T-cell (primary cell): Measurements from ENCODE around the gene MIXL1. TPM values are rescaled to one million over a fixed set of nuclear protein-coding genes. Genes with fewer than 3 reads are reported as not detected.
A peak's percentile ranks its signal among the peaks of the same experiment; 100 is the strongest.

Experiments
- ATAC-seq, 4 experiments: fragments of 200-7000 bp in 3 of 4; fragments of 150-1000 bp in 1 of 4; cut with Tn5 transposase; replicated peaks in 1 of 4; 1 replicate in 3 of 4; 2 replicates in 1 of 4; pipeline ENCODE4 v1.10.0; 2021; ENCODE audit warnings: moderate library complexity in 3 of 4, mild to moderate bottlenecking in 2 of 4, moderate number of reproducible peaks in 1 of 4
- CTCF ChIA-PET, 2 donors: fragments of 300-600 bp; sonication (Branson Sonifier 250); formaldehyde crosslinking; loops; one replicate each; lab custom pipeline; 2022; ENCODE audit warnings: antibody characterized with exemption in 2 of 2; lab: Charles Lee
- POLR2A ChIA-PET, 2 donors: fragments of 300-600 bp; sonication (Branson Sonifier 250); formaldehyde crosslinking; loops; one replicate each; lab custom pipeline; 2022; ENCODE audit warnings: antibody characterized with exemption in 2 of 2; lab: Charles Lee
- DNase-seq, 35 experiments: peaks; one replicate each; pipeline versions ENCODE4 v3.0.0 to v3.0.0-alpha.2; 2013 to 2023
- H3K27ac ChIP-seq: one replicate; pipeline ENCODE4 v1.5.1; 2013; ENCODE audit warnings: low read length
- H3K27me3 ChIP-seq, 2 experiments: replicated peaks in 1 of 2; 1 replicate in 1 of 2; 2 replicates in 1 of 2; pipeline versions ENCODE4 v1.6.1 to v1.7.0; 2013; ENCODE audit warnings: low read length in 1 of 2, mixed read lengths in 1 of 2; ENCODE audit not compliant: control insufficient read depth in 2 of 2, insufficient read depth in 2 of 2; ENCODE audit errors: extremely low read depth in 1 of 2
- H3K36me3 ChIP-seq, 2 donors: 1 replicate in 1 of 2; 2 replicates in 1 of 2; pipeline versions ENCODE4 v1.6.1 to v1.7.0; 2013; ENCODE audit warnings: low read length in 1 of 2; ENCODE audit not compliant: control insufficient read depth in 2 of 2, insufficient read depth in 1 of 2; ENCODE audit errors: extremely low read depth in 1 of 2
- H3K4me1 ChIP-seq, 2 experiments: 1 replicate in 1 of 2; 2 replicates in 1 of 2; pipeline versions ENCODE4 v1.6.1 to v1.7.0; 2013; ENCODE audit warnings: low read length in 2 of 2, mixed read lengths in 1 of 2; ENCODE audit not compliant: insufficient read depth in 2 of 2, control insufficient read depth in 1 of 2; ENCODE audit errors: extremely low read depth in 1 of 2
- H3K4me3 ChIP-seq, 2 donors: 1 replicate in 1 of 2; 2 replicates in 1 of 2; pipeline versions ENCODE4 v1.5.1 to v1.7.0; 2013; ENCODE audit warnings: mild to moderate bottlenecking in 2 of 2, low read length in 1 of 2, moderate library complexity in 1 of 2; ENCODE audit not compliant: control insufficient read depth in 1 of 2; ENCODE audit errors: extremely low read depth in 1 of 2
- H3K9me3 ChIP-seq: 2 replicates; pipeline ENCODE4 v1.7.0; 2013
- H3K27ac Mint-ChIP-seq, 2 donors: one replicate each; pipeline ENCODE4 v1.8.0; 2020 to 2021; ENCODE audit warnings: mild to moderate bottlenecking in 2 of 2, mixed read lengths in 2 of 2
- H3K27me3 Mint-ChIP-seq, 2 donors: one replicate each; pipeline ENCODE4 v1.8.0; 2021 to 2022; ENCODE audit warnings: mixed read lengths in 2 of 2
- H3K36me3 Mint-ChIP-seq: one replicate; pipeline ENCODE4 v1.8.0; 2021; ENCODE audit warnings: mixed read lengths
- H3K4me1 Mint-ChIP-seq, 3 donors: one replicate each; pipeline ENCODE4 v1.8.0; 2020 to 2022; ENCODE audit warnings: mixed read lengths in 3 of 3, mild to moderate bottlenecking in 1 of 3
- H3K4me3 Mint-ChIP-seq, 3 donors: one replicate each; pipeline ENCODE4 v1.8.0; 2020 to 2022; ENCODE audit warnings: mild to moderate bottlenecking in 3 of 3, mixed read lengths in 3 of 3, moderate library complexity in 3 of 3
- H3K9me3 Mint-ChIP-seq, 3 donors: one replicate each; pipeline ENCODE4 v1.8.0; 2020 to 2022; ENCODE audit warnings: mixed read lengths in 3 of 3
- WGBS: methylation state at CpG from one replicate; pipeline ENCODE4 v1.1.5; 2013; ENCODE audit warnings: missing lambda C conversion rate; ENCODE audit not compliant: insufficient coverage; 5-methylcytosine and 5-hydroxymethylcytosine counted together
- total RNA-seq, 35 experiments: library from RNA in 6 of 35; stranded (reverse) in 6 of 35; fragments of 120-200 nt in 1 of 35; gene quantifications; one replicate each; pipeline versions ENCODE4 v1.2.1 to v1.2.4 and lab custom pipeline; 2013 to 2026

Gene MIXL1
- total RNA-seq, 5 donors from 2014 or later (not counting 1 experiment from before 2014, with no cell fraction given) = 0.63 TPM; not detected in 4

DNA sequence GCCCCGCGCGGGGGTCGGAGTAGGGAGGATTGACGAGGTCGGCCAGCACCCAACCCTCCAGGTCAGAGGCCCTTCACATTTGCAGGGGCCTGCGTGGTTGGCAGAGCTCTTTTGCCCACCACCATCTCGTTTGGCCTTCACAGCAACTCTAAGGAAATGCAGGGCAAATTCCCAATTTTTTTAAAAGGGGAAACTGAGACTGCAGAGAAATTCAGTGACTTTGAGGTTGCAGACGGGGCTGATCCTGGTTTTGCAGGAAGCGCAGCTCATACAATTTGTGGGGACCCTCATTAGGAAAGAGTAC is 36.5 kb upstream of the MIXL1 start:
- peaks cover 32 to 41% (median 34%) of the 10 kb centered on the region in 3 donors for H3K4me1 Mint-ChIP-seq
- POLR2A ChIA-PET = interaction anchor here in 1 of 2 donors (0.5 kb wide), 1 partner anchor 10 kb away, joined by 3 read pairs; no protein-coding TSS in a partner anchor
- 6% methylated on average over 7 of the region's 10 CpGs for WGBS
- Histone ChIP-seq H3K27me3 (no peaks in the 10 kb centered on the region), H3K9me3 (no peaks in the 10 kb centered on the region), H3K27ac (peak overlapping the region; percentile 88), H3K36me3 (peaks cover 0 to 1% of the 10 kb centered on the region in 2 donors), H3K4me1 (peaks cover 13 to 31% of the 10 kb centered on the region in 2 experiments), H3K4me3 (peak overlapping the region; percentile 79 to 93)
- DNase-seq (no peak), ATAC-seq (no peak)
- peak overlapping the region; percentile 87 to 88 for H3K27ac Mint-ChIP-seq
- CTCF ChIA-PET = no interaction called here
- H3K36me3 Mint-ChIP-seq = peaks cover 7% of the 10 kb centered on the region
- H3K27me3 Mint-ChIP-seq = no peaks in the 10 kb centered on the region
- H3K4me3 Mint-ChIP-seq = peak overlapping the region; percentile 87 to 94 (median 92)
- H3K9me3 Mint-ChIP-seq = no peaks in the 10 kb centered on the region

DNA sequence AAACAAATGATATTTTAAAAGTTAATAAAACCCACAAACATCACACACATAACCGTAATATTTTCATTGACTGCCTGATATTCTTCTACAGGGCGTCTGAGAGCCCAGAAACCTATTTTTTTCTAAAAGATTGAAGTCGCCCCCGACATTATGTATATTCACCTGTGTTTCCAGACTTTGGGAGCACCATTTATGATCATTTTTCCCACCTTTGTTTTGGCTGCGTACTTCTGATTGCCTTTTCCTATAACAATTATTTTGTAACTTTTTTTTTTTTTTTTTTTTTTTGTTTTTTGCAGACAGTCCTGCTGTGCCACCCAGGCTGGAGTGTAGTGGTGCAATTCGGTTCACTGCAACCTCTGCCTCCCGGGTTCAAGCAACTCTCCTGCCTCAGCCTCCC is 36.1 kb upstream of the MIXL1 start:
- no peaks in the 10 kb centered on the region for H3K9me3 ChIP-seq
- peak overlapping the region; percentile 88 for H3K27ac ChIP-seq
- peaks cover 13 to 27% of the 10 kb centered on the region in 2 experiments for H3K4me1 ChIP-seq
- peak overlapping the region in 1 of 2 donors; percentile 93 for H3K4me3 ChIP-seq
- no peak for ATAC-seq
- ChIA-PET POLR2A (no interaction called here), CTCF (no interaction called here)
- no peaks in the 10 kb centered on the region for H3K27me3 Mint-ChIP-seq
- H3K4me3 Mint-ChIP-seq = peak overlapping the region; percentile 87 to 94 (median 92)
- DNase-seq = no peak
- no peaks in the 10 kb centered on the region for H3K36me3 ChIP-seq
- H3K9me3 Mint-ChIP-seq = no peaks in the 10 kb centered on the region
- WGBS = 91% methylated on average over 6 of the region's 7 CpGs
- peaks cover 7% of the 10 kb centered on the region for H3K36me3 Mint-ChIP-seq
- H3K4me1 Mint-ChIP-seq = peaks cover 28 to 37% (median 30%) of the 10 kb centered on the region in 3 donors
- no peaks in the 10 kb centered on the region for H3K27me3 ChIP-seq
- peak overlapping the region in 1 of 2 donors; percentile 87 for H3K27ac Mint-ChIP-seq

DNA sequence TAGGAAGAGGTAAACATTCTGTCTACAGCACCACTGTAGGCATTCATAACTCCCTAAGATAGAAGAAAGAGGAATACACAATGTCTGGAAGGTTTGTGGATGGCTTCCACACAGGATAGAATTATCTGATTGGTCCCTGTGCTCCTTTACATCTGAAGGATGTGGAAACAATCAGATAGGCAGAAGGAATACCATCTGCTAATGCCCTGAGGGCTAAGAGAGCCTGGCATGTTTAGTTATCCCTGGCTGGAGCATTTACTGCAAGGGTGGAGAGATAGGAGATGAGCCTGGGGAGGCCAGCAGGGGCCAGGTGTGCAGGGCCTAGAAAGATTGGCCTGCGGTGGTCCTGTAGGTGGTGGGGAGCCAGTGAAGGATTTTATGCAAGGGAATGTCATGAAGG is 28.3 kb upstream of the MIXL1 start:
- ChIA-PET CTCF (interaction anchor here (0.9 to 2.3 kb wide), 4 partner anchors 29 to 130 kb away, joined by 3 to 10 read pairs (median 4); no protein-coding TSS in a partner anchor), POLR2A (interaction anchor here in 1 of 2 donors (0.5 kb wide), 1 partner anchor 50 kb away, joined by 3 read pairs; no protein-coding TSS in a partner anchor)
- Mint-ChIP-seq H3K4me1 (peaks cover 0 to 3% (median 2%) of the 10 kb centered on the region in 3 donors), H3K36me3 (no peaks in the 10 kb centered on the region), H3K27me3 (peaks cover 3 to 6% of the 10 kb centered on the region in 2 donors), H3K4me3 (no peak overlapping the region), H3K9me3 (no peaks in the 10 kb centered on the region), H3K27ac (no peak overlapping the region)
- no peaks in the 10 kb centered on the region for H3K9me3 ChIP-seq
- WGBS = 89% methylated on average over 1 of the region's 1 CpG
- H3K27ac ChIP-seq = no peak overlapping the region
- no peak overlapping the region for H3K4me3 ChIP-seq
- peaks cover 0 to 3% of the 10 kb centered on the region in 2 experiments for H3K4me1 ChIP-seq
- DNase-seq (no peak), ATAC-seq (no peak)
- peaks cover 0 to 12% of the 10 kb centered on the region in 2 experiments for H3K27me3 ChIP-seq
- no peaks in the 10 kb centered on the region for H3K36me3 ChIP-seq

DNA sequence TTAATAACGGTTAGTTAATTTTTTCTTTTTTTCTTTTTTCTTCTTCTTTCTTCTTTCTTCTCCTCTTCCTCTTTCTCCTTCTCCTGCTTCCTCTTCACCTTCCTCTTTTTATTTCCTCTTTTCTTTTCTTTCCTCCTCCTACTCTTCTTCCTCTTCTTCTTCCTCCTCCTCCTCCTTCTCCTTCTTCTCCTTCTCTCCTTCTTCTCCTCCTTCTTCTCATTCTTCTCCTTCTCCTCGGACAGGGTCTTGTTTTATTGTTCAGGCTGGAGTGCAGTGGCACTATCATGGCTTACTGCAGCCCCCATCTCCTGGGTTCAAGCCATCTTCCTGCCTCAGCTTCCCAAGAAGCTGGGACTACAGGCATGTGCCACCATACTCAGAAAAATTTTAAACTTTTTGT is 23.5 kb upstream of the MIXL1 start:
- no peak overlapping the region for H3K27ac ChIP-seq
- peaks cover 0 to 14% of the 10 kb centered on the region in 2 experiments for H3K27me3 ChIP-seq
- DNase-seq = no peak
- ATAC-seq = no peak
- Mint-ChIP-seq H3K36me3 (no peaks in the 10 kb centered on the region), H3K9me3 (no peaks in the 10 kb centered on the region), H3K27ac (no peak overlapping the region), H3K4me1 (peaks cover 0 to 3% (median 2%) of the 10 kb centered on the region in 3 donors), H3K4me3 (no peak overlapping the region), H3K27me3 (peaks cover 7 to 18% of the 10 kb centered on the region in 2 donors)
- CTCF ChIA-PET = interaction anchor here in 1 of 2 donors (1.0 kb wide), 1 partner anchor 75 kb away, joined by 4 read pairs; no protein-coding TSS in a partner anchor
- POLR2A ChIA-PET = no interaction called here
- no peaks in the 10 kb centered on the region for H3K36me3 ChIP-seq
- peaks cover 0 to 3% of the 10 kb centered on the region in 2 experiments for H3K4me1 ChIP-seq
- H3K4me3 ChIP-seq = no peak overlapping the region
- WGBS = 40% methylated on average over 1 of the region's 2 CpGs
- no peaks in the 10 kb centered on the region for H3K9me3 ChIP-seq

DNA sequence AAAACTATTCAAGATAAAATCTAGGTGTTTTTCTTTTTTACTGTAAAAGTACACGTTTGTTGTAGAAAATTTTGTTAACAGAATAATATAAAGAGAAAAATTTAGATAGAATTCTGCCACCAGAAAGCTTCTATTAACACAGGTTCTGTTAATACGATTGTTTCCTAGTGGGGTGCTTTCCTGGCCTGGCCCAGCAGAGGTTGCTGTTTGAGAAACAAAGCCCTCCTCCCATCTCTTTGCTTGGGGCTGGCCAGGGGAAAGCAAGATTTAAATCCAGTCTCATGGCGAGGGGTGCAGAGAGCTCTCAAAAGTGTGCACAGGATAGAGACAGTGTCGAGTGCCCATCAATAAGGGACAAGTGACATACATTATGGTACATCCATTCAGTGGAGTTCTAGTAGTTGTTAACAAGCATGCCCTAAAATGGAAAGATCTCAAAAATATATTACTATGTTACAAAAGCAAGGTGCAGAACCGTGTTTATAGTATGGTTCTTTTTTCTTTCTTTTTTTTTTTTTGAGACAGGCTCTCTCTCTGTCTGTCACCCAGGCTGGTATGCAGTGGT is 22.4 kb upstream of the MIXL1 start:
- peaks cover 0 to 3% of the 10 kb centered on the region in 2 experiments for H3K4me1 ChIP-seq
- H3K36me3 ChIP-seq = no peaks in the 10 kb centered on the region
- no peaks in the 10 kb centered on the region for H3K9me3 ChIP-seq
- Mint-ChIP-seq H3K4me1 (peaks cover 0 to 3% (median 2%) of the 10 kb centered on the region in 3 donors), H3K9me3 (no peaks in the 10 kb centered on the region), H3K4me3 (no peak overlapping the region), H3K27me3 (peaks cover 4 to 15% of the 10 kb centered on the region in 2 donors), H3K36me3 (no peaks in the 10 kb centered on the region), H3K27ac (no peak overlapping the region)
- WGBS = no CpG with 5 or more reads among the region's 5 CpGs
- no peak overlapping the region for H3K27ac ChIP-seq
- DNase-seq = peak in 1 of 35 experiments; percentile 9
- ChIA-PET POLR2A (interaction anchor here in 1 of 2 donors (0.6 kb wide), 1 partner anchor 17 kb away, joined by 3 read pairs; no protein-coding TSS in a partner anchor), CTCF (interaction anchor here in 1 of 2 donors (0.8 to 1.0 kb wide), 2 partner anchors 12 to 76 kb away, joined by 3 to 4 read pairs; no protein-coding TSS in a partner anchor)
- no peak for ATAC-seq
- peaks cover 0 to 15% of the 10 kb centered on the region in 2 experiments for H3K27me3 ChIP-seq
- no peak overlapping the region for H3K4me3 ChIP-seq

DNA sequence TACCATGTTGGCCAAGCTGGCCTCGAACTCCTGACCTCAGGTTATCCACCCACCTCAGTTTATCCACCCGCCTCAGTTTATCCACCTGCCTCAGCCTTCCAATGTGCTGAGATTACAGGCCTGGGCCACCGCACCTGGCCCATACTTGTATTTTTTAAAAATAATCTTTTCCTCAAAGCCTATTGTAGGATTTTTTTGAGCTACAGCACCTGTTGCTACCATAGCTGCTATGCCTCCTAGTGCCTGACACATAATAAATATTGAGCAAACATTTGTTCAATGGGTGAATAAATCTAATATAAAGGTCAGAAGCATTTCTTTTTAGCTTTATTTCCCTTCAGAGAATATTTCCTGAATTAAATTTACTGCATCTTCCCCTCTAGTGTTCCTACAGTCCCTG is 21.2 kb upstream of the MIXL1 start:
- Histone ChIP-seq H3K4me1 (no peaks in the 10 kb centered on the region), H3K27me3 (peaks cover 0 to 15% of the 10 kb centered on the region in 2 experiments), H3K36me3 (no peaks in the 10 kb centered on the region), H3K27ac (no peak overlapping the region), H3K4me3 (no peak overlapping the region), H3K9me3 (no peaks in the 10 kb centered on the region)
- ChIA-PET POLR2A (interaction anchor here in 1 of 2 donors (0.6 kb wide), 1 partner anchor 706 kb away, joined by 3 read pairs; no protein-coding TSS in a partner anchor), CTCF (interaction anchor here in 1 of 2 donors (1.2 kb wide), 1 partner anchor 76 kb away, joined by 3 read pairs; no protein-coding TSS in a partner anchor)
- ATAC-seq (no peak), DNase-seq (no peak)
- H3K27me3 Mint-ChIP-seq = peaks cover 4 to 15% of the 10 kb centered on the region in 2 donors
- no peaks in the 10 kb centered on the region for H3K4me1 Mint-ChIP-seq
- no peak overlapping the region for H3K27ac Mint-ChIP-seq
- no peak overlapping the region for H3K4me3 Mint-ChIP-seq
- H3K36me3 Mint-ChIP-seq = no peaks in the 10 kb centered on the region
- no peaks in the 10 kb centered on the region for H3K9me3 Mint-ChIP-seq
- WGBS = no CpG with 5 or more reads among the region's 3 CpGs
